A673 (cell line): ENCODE measurements around the gene SEZ6L.

ENCODE experiments used
- EZH2 ChIP-seq: fragments of 200-600 bp; sonication (generic); IDR thresholded peaks from 2 replicates; pipeline ENCODE4 v1.6.1; 2017; ENCODE audit warnings: borderline replicate concordance, low read depth, mild to moderate bottlenecking, mixed read lengths, antibody characterized with exemption, low read length; ENCODE audit not compliant: poor library complexity, severe bottlenecking
- TF ChIP-seq, protein P1 (sequence below): fragments of 300-800, 200-600 bp; sonication (generic); conservative IDR thresholded peaks from 2 replicates; pipeline ENCODE4 v1.5.1; 2017; ENCODE audit warnings: low read depth, mild to moderate bottlenecking, antibody characterized with exemption, low read length, moderate library complexity, mixed read lengths

DNA sequence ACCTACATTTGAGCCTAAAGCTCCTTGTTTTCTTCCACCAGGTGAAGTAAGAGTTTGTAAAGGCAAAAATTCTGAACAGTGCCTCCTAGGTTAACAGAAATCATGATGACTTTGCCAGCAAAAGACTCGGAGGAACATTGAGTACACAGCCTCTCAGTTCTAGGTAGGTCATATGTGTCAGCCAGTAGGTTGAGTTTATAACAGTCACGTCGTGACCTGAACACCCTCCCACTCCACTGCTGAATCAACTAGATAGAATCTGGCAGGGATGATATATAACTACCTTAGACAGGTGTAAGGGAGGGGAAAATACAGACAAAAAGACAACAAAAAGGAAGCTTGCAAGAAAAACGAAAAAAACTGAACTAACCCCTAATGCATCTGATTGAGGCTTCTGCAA, 247.0 kb downstream of the SEZ6L start:
- no peak for TF ChIP-seq EZH2
- TF ChIP-seq, protein P1, sequence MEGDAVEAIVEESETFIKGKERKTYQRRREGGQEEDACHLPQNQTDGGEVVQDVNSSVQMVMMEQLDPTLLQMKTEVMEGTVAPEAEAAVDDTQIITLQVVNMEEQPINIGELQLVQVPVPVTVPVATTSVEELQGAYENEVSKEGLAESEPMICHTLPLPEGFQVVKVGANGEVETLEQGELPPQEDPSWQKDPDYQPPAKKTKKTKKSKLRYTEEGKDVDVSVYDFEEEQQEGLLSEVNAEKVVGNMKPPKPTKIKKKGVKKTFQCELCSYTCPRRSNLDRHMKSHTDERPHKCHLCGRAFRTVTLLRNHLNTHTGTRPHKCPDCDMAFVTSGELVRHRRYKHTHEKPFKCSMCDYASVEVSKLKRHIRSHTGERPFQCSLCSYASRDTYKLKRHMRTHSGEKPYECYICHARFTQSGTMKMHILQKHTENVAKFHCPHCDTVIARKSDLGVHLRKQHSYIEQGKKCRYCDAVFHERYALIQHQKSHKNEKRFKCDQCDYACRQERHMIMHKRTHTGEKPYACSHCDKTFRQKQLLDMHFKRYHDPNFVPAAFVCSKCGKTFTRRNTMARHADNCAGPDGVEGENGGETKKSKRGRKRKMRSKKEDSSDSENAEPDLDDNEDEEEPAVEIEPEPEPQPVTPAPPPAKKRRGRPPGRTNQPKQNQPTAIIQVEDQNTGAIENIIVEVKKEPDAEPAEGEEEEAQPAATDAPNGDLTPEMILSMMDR = no peak
